K562 (cell line): Measurements from ENCODE around the gene FAM234B. TPM values are rescaled to one million over a fixed set of nuclear protein-coding genes. Genes with fewer than 3 reads are reported as not detected.

Experiments used
- CCNT2 ChIP-seq: IDR thresholded peaks from 2 replicates; pipeline ENCODE4 v1.6.1; 2011; ENCODE audit warnings: borderline replicate concordance, low read depth, mild to moderate bottlenecking, moderate library complexity, mixed read lengths, low read length; ENCODE audit not compliant: insufficient read length; ENCODE audit errors: extremely low read depth
- HNRNPLL ChIP-seq: fragments of 200-400 bp; formaldehyde crosslinking; IDR thresholded peaks from 2 replicates; pipeline ENCODE4 v1.6.1; 2017; ENCODE audit warnings: low read length, low read depth, mild to moderate bottlenecking; ENCODE audit not compliant: poor library complexity, severe bottlenecking
- NR2C2 ChIP-seq, 2 experiments: fragments of 200-800 bp in 1 of 2; sonication (Bioruptor generic) in 1 of 2; sonication (generic) in 1 of 2; formaldehyde crosslinking in 1 of 2; IDR thresholded peaks; 2 replicates each; pipeline versions ENCODE4 v1.6.1 to v1.8.0; 2016 to 2022; ENCODE audit warnings: mild to moderate bottlenecking in 1 of 2, missing compliant biosample characterization in 1 of 2, missing genetic modification characterization in 1 of 2, missing genetic modification reagents in 1 of 2
- STAT5B ChIP-seq: fragments of 250-450 bp; sonication (Bioruptor Pico); IDR thresholded peaks from 2 replicates; pipeline ENCODE4 v1.8.0; 2021; ENCODE audit warnings: mild to moderate bottlenecking, inconsistent platforms
- TOE1 ChIP-seq, 2 experiments: fragments of 450-650 bp in 1 of 2; sonication (generic) in 1 of 2; formaldehyde crosslinking in 1 of 2; IDR thresholded peaks; 2 replicates each; pipeline versions ENCODE4 v1.7.1 to v1.8.0; 2016 to 2022; ENCODE audit warnings: borderline replicate concordance in 2 of 2, mild to moderate bottlenecking in 2 of 2, antibody characterized with exemption in 1 of 2, inconsistent platforms in 1 of 2, low read depth in 1 of 2, missing genetic modification reagents in 1 of 2, moderate library complexity in 1 of 2
- ZNF12 ChIP-seq: sonication (generic); formaldehyde crosslinking; IDR thresholded peaks from 2 replicates; pipeline ENCODE4 v1.4.0; 2020; ENCODE audit warnings: mild to moderate bottlenecking, missing genetic modification reagents
- ZNF699 ChIP-seq: fragments of 250-450 bp; sonication (Bioruptor Pico); IDR thresholded peaks from 2 replicates; pipeline ENCODE4 v1.8.0; 2021; ENCODE audit warnings: mild to moderate bottlenecking, moderate library complexity; ENCODE audit not compliant: insufficient replicate concordance
- polyA plus RNA-seq, 8 experiments: library from polyadenylated mRNA; depleted of rRNA in 4 of 8; stranded (reverse) in 5 of 8; unstranded in 3 of 8; fragments of >200 nt; fragmentation: Nextera tagmentation in 2 of 8; fragmentation: Illumina TruSeq in 1 of 8; extraction: Ambion mirVana in 2 of 8; extraction: Trizol in 1 of 8; gene quantifications; 2 replicates each; pipeline versions ENCODE4 v1.2.1 to v1.2.3, GENCODE V29; 2011 to 2014; ENCODE audit warnings: inconsistent platforms in 1 of 8, missing spikeins in 1 of 8
- total RNA-seq, 7 experiments: library from RNA; depleted of rRNA in 6 of 7; stranded (reverse); fragments of >200 nt in 6 of 7; fragmentation: Illumina TruSeq in 2 of 7; extraction: Trizol in 2 of 7; gene quantifications; 2 replicates each; pipeline versions ENCODE4 v1.2.1 to v1.2.3, GENCODE V29; 2011 to 2021; ENCODE audit warnings: low replicate concordance in 1 of 7
- TF ChIP-seq, protein P1 (sequence below): fragments of 200-800 bp; sonication (Bioruptor generic); IDR thresholded peaks from 2 replicates; pipeline ENCODE4 v1.6.1; 2017; ENCODE audit warnings: missing genetic modification characterization, missing compliant biosample characterization
- TF ChIP-seq, protein P2 (sequence below): sonication (generic); formaldehyde crosslinking; IDR thresholded peaks from 2 replicates; pipeline ENCODE4 v1.8.0; 2022; ENCODE audit warnings: mild to moderate bottlenecking, missing genetic modification reagents
- TF ChIP-seq, protein P3 (sequence below): fragments of 200-800 bp; sonication (Bioruptor generic); IDR thresholded peaks from 2 replicates; pipeline ENCODE4 v1.6.1; 2017; ENCODE audit warnings: missing genetic modification characterization, missing compliant biosample characterization
- TF ChIP-seq, protein P4 (sequence below): fragments of 450-650 bp; IDR thresholded peaks from 2 replicates; pipeline ENCODE4 v1.6.1; 2018; ENCODE audit not compliant: partially characterized antibody

Gene FAM234B
- total and polyA plus RNA-seq, 9 of the 15 experiments (the other 6 are each of a cell fraction or from before 2014, with no cell fraction given): 1.00 to 4.3 (median 2.0) TPM

DNA sequence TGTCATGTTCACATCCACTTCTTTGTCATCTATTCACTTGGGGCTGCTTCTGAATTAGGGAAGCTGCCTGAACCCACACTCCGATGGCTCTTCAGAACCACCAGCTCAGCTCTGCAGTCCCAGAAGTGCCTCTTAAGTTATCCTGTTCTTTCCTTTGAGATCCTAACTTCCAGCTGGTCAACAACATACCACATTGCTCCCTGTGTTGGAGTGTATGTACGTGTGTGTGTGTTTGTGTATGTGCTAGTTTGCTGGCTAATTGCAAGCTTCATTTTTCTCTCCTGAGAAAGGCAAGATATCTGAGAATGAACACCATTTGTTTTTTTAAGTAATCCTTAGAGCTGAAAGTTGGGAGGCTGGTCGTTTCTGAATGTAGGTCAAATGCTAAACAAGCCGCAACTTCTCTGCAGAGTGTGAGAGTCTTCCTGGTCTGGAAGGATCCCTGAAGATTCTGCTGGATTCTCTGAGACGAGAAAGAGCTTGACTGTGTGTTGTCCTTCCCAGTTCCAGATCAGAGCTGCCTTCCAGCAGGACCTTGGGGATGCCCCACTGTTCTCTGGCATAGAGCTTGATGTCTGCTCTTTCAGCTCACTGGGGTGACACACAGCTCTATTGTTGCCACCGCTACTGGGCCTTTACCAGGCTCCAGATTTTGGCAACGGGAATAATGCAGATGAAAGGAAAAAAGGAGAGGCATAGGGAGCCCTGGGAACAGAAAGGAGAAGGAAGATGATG, 58.4 kb downstream of the FAM234B start (continued):
- TF ChIP-seq, protein P1, sequence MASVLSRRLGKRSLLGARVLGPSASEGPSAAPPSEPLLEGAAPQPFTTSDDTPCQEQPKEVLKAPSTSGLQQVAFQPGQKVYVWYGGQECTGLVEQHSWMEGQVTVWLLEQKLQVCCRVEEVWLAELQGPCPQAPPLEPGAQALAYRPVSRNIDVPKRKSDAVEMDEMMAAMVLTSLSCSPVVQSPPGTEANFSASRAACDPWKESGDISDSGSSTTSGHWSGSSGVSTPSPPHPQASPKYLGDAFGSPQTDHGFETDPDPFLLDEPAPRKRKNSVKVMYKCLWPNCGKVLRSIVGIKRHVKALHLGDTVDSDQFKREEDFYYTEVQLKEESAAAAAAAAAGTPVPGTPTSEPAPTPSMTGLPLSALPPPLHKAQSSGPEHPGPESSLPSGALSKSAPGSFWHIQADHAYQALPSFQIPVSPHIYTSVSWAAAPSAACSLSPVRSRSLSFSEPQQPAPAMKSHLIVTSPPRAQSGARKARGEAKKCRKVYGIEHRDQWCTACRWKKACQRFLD (CRISPR knock-in tag): no peak
- TF ChIP-seq, protein P2, sequence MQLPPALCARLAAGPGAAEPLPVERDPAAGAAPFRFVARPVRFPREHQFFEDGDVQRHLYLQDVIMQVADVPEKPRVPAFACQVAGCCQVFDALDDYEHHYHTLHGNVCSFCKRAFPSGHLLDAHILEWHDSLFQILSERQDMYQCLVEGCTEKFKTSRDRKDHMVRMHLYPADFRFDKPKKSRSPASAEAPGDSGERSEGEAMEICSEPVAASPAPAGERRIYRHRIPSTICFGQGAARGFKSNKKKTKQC (CRISPR knock-in tag): no peak
- TF ChIP-seq TOE1 (IDR thresholded peaks at IDR 0.05; ENCODE audit: borderline replicate concordance): no peak
- no peak for TF ChIP-seq TOE1 (CRISPR knock-in tag; IDR thresholded peaks at IDR 0.05; ENCODE audit: borderline replicate concordance, low read depth)
- no peak for TF ChIP-seq ZNF12
- TF ChIP-seq ZNF699: no peak
- TF ChIP-seq, protein P3, sequence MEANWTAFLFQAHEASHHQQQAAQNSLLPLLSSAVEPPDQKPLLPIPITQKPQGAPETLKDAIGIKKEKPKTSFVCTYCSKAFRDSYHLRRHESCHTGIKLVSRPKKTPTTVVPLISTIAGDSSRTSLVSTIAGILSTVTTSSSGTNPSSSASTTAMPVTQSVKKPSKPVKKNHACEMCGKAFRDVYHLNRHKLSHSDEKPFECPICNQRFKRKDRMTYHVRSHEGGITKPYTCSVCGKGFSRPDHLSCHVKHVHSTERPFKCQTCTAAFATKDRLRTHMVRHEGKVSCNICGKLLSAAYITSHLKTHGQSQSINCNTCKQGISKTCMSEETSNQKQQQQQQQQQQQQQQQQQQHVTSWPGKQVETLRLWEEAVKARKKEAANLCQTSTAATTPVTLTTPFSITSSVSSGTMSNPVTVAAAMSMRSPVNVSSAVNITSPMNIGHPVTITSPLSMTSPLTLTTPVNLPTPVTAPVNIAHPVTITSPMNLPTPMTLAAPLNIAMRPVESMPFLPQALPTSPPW (CRISPR knock-in tag): no peak
- TF ChIP-seq STAT5B (CRISPR knock-in tag): no peak
- TF ChIP-seq CCNT2: no peak
- TF ChIP-seq, protein P4, sequence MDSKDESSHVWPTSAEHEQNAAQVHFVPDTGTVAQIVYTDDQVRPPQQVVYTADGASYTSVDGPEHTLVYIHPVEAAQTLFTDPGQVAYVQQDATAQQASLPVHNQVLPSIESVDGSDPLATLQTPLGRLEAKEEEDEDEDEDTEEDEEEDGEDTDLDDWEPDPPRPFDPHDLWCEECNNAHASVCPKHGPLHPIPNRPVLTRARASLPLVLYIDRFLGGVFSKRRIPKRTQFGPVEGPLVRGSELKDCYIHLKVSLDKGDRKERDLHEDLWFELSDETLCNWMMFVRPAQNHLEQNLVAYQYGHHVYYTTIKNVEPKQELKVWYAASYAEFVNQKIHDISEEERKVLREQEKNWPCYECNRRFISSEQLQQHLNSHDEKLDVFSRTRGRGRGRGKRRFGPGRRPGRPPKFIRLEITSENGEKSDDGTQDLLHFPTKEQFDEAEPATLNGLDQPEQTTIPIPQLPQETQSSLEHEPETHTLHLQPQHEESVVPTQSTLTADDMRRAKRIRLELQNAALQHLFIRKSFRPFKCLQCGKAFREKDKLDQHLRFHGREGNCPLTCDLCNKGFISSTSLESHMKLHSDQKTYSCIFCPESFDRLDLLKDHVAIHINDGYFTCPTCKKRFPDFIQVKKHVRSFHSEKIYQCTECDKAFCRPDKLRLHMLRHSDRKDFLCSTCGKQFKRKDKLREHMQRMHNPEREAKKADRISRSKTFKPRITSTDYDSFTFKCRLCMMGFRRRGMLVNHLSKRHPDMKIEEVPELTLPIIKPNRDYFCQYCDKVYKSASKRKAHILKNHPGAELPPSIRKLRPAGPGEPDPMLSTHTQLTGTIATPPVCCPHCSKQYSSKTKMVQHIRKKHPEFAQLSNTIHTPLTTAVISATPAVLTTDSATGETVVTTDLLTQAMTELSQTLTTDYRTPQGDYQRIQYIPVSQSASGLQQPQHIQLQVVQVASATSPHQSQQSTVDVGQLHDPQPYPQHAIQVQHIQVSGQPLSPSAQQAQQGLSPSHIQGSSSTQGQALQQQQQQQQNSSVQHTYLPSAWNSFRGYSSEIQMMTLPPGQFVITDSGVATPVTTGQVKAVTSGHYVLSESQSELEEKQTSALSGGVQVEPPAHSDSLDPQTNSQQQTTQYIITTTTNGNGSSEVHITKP: no peak
- TF ChIP-seq NR2C2 (CRISPR knock-in tag; IDR thresholded peaks at IDR 0.05): no peak
- no peak for TF ChIP-seq NR2C2 (tag; IDR thresholded peaks at IDR 0.05)
- no peak for TF ChIP-seq HNRNPLL
